ENCODE results near the gene PELI2.

PELI2 gene

DNA sequence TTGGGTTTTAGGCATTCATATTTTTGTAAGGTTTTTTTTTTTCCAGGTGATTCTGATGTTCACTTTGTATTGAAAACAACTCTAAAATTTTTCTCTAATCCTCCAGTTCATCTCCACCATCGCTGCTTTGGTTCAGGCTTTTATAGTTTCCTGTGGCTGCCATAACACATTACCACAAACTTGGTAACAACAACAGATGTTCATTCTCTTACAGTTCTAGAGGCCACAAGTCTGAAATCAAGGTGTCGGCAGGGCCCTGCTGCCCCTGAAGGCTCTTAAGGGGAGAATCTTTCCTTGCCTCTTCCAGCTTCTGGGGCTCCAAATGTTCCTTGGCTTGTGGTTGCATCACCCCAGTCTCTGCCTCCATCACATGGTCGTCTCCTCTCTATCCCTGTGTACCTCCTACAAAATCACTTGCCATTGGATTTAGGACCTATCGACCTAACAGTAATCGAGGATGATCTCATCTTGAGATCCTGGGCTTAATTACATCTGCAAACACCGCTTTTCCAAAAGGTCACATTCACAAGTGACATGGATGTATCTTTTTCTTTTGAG is 55.2 kb downstream of the PELI2 start:
- DNase-seq (ENCODE audit: low read depth) = no peak
- no peak for TF ChIP-seq CTCF (IDR thresholded peaks at IDR 0.05; ENCODE audit: control insufficient read depth, extremely low read depth, insufficient read depth)
- H3K4me3 ChIP-seq (ENCODE audit: low read depth, low read length) = no peak overlapping the region

DNA sequence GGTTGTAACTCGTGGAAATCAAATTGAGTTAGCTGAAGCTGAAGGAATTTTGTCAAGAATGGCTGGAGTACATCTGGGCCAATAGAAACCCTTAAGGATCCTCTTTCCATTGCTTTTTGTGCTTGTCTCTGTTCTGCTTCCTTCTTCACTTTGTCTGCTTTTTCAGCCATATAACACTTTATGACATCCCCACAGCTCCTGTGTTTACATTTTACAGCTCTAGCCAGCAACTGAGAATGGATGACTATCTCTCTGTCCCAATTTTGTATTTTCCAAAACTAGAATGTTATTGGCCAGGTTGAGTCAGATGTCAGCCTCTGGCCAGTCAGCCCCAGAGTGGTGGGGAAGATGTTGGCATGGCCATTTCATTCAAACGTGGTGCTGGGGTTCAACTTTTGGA is 57.6 kb downstream of the PELI2 start:
- H3K4me3 ChIP-seq (ENCODE audit: low read depth, low read length) = no peak overlapping the region
- DNase-seq (ENCODE audit: low read depth) = no peak
- no peak for TF ChIP-seq CTCF (IDR thresholded peaks at IDR 0.05; ENCODE audit: control insufficient read depth, extremely low read depth, insufficient read depth)

DNA sequence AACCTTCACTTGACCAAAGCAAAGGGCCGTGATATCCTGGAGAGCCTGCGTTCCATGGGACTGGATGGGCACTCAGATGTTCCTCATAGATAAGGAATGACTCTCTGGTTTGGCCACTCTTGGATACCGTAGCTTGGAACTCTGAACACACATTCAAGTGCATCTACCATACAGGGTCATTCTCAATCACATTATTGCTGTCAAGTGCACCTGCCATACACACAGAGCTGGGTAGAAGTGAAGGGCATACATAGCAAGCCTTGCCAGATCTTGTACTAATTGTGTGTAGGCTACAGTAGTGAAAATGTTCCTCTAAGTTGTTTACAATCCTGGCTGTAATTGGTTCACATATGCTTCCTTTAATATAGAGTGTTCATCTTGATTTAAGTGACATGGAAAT is 58.3 kb downstream of the PELI2 start:
- DNase-seq (ENCODE audit: low read depth) = no peak
- no peak for TF ChIP-seq CTCF (IDR thresholded peaks at IDR 0.05; ENCODE audit: control insufficient read depth, extremely low read depth, insufficient read depth)
- H3K4me3 ChIP-seq (ENCODE audit: low read depth, low read length) = no peak overlapping the region

- no peak for TF ChIP-seq CTCF (IDR thresholded peaks at IDR 0.05; ENCODE audit: control insufficient read depth, extremely low read depth, insufficient read depth)
- no peak overlapping the region for H3K4me3 ChIP-seq (ENCODE audit: low read depth, low read length)
- DNase-seq (ENCODE audit: low read depth) = no peak
These were observed 58.8 kb downstream of the PELI2 start for GRCh38 chr14:56177036-56177435.

DNA sequence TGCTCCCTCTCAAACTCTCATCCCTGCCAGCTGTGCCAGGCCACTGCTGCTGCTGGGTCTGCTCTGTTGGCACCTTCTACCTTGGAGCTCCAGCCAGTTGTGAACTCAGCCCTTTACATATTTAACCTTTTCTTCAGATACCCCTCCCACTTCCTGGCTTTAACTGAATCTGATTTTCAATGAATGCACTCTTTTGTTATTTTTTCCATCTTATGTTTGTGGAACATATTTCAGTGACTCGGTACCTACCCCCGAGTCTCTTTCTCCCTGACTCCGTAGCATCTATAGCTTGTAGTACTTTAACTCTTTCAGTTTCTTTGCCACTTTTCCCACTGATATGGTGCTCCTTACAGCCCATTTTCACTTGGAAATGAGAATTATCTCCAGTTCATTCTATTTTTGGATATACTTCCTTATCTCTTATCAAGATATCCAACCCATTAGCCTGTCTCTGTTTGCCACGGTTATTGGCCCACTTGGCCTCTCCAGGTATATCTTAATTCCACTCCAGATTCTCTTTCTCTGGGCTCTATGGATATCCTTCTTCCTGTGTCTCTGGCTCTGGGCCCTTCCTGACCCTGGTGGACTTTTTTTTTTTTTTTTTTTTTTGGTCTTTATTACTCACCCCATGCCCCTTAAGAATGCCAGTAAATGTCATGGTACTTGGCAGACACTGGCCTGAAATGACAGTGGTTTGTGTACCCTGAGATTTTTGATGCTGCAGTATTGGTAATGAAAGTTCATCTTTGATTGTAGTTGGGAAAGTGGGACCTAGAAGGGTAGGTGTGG is 62.7 kb downstream of the PELI2 start:
- H3K4me3 ChIP-seq (ENCODE audit: low read depth, low read length) = no peak overlapping the region
- DNase-seq (ENCODE audit: low read depth) = no peak
- no peak for TF ChIP-seq CTCF (IDR thresholded peaks at IDR 0.05; ENCODE audit: control insufficient read depth, extremely low read depth, insufficient read depth)

- DNase-seq (ENCODE audit: low read depth) = peak; percentile 98
These were observed 63.5 kb downstream of the PELI2 start for GRCh38 chr14:56181681-56182085.

More at GRCh38 chr14:56181681-56182085, 63.5 kb downstream of the PELI2 start:
- TF ChIP-seq CTCF (IDR thresholded peaks at IDR 0.05; ENCODE audit: control insufficient read depth, extremely low read depth, insufficient read depth) = no peak
- no peak overlapping the region for H3K4me3 ChIP-seq (ENCODE audit: low read depth, low read length)
